Motor neuron (in vitro differentiated cells): ENCODE data around the gene TEAD4. TPM values are rescaled to one million over a fixed set of nuclear protein-coding genes. Genes with fewer than 3 reads are reported as not detected.

Source experiments
- ATAC-seq, 8 experiments: fragments of 200-7000 bp; cut with Tn5 transposase; replicated peaks in 6 of 8; 2 replicates each; pipeline ENCODE4 v1.8.0; 2021; ENCODE audit warnings: mild to moderate bottlenecking in 8 of 8, moderate library complexity in 8 of 8
- H3K27ac ChIP-seq, 2 donors: fragments of 250-450 bp; sonication (Bioruptor Pico); 2 replicates each; pipeline ENCODE4 v1.9.0; 2021; ENCODE audit warnings: antibody characterized with exemption in 2 of 2, mild to moderate bottlenecking in 2 of 2, moderate library complexity in 1 of 2
- H3K4me1 ChIP-seq, 2 donors: fragments of 250-450 bp; sonication (Bioruptor Pico); replicated peaks in 1 of 2; 2 replicates each; pipeline ENCODE4 v1.6.1; 2021; ENCODE audit warnings: antibody characterized with exemption in 2 of 2, mild to moderate bottlenecking in 2 of 2, moderate library complexity in 1 of 2
- H3K4me3 ChIP-seq, 5 donors: fragments of 250-450 bp; sonication (Bioruptor Pico); 2 replicates each; pipeline ENCODE4 v1.9.0; 2021; ENCODE audit warnings: antibody characterized with exemption in 5 of 5, mild to moderate bottlenecking in 5 of 5, moderate library complexity in 4 of 5
- WGBS, 10 experiments: fragments of 450-650 bp; shearing (Covaris generic); methylation state at CpG; one replicate each; pipeline ENCODE4 v1.0.0; 2022; 5-methylcytosine and 5-hydroxymethylcytosine counted together
- in situ Hi-C, 9 experiments: fragments of 400-800 bp; cut with MboI; loops; one replicate each; pipeline ENCODE4 v1.15.0; 2021; ENCODE audit warnings: low sequenced_read_pairs in 9 of 9, low pct_unique_long_range_greater_than_20kb in 2 of 9; ENCODE audit not compliant: unreplicated experiment in 9 of 9
- total RNA-seq, 8 experiments: library from RNA; unstranded; fragments of 300-600 nt; gene quantifications; 2 replicates each; pipeline versions ENCODE4 v1.2.3 to v1.2.4, GENCODE V29; 2022

TEAD4 gene
- total RNA-seq, 8 experiments from 2014 or later = 0.98 to 21.0 (median 9.1) TPM

GRCh38 chr12:2941524-2941923 lies 17.7 kb upstream of the TEAD4 start:
- no peak overlapping the region for H3K4me3 ChIP-seq
- in situ Hi-C loops = no loop called here
- no peak overlapping the region for H3K27ac ChIP-seq
- WGBS, 10 experiments = 83 to 100% (median 92%) methylated on average over 1 to 7 of the region's 8 CpGs; no CpG with 5 or more reads in 1 of the 10 experiments
- H3K4me1 ChIP-seq = peaks cover 0 to 6% of the 10 kb centered on the region in 2 donors
- no peak for ATAC-seq

- Histone ChIP-seq H3K4me1 (peaks cover 0 to 6% of the 10 kb centered on the region in 2 donors), H3K4me3 (no peak overlapping the region), H3K27ac (no peak overlapping the region)
- in situ Hi-C loops = no loop called here
- peak; percentile 32 to 78 (median 54) for ATAC-seq
- WGBS, 10 experiments = 36 to 84% (median 45%) methylated on average over 1 to 8 of the region's 24 CpGs; no CpG with 5 or more reads in 4 of the 10 experiments
Measured at GRCh38 chr12:2944401-2945047, 14.7 kb upstream of the TEAD4 start.

- WGBS, 10 experiments = 10 to 89% (median 47%) methylated on average over 1 to 4 of the region's 4 CpGs
- Histone ChIP-seq H3K4me3 (no peak overlapping the region), H3K4me1 (peaks cover 0 to 4% of the 10 kb centered on the region in 2 donors), H3K27ac (no peak overlapping the region)
- peak in 3 of 8 experiments; percentile 68 to 90 (median 84) for ATAC-seq
- in situ Hi-C loops = no loop called here
Measured at GRCh38 chr12:2949411-2949810, 9.8 kb upstream of the TEAD4 start.

GRCh38 chr12:2955888-2956287 lies 3.3 kb upstream of the TEAD4 start:
- Histone ChIP-seq H3K27ac (no peak overlapping the region), H3K4me3 (no peak overlapping the region), H3K4me1 (peaks cover 3 to 7% of the 10 kb centered on the region in 2 donors)
- no peak for ATAC-seq
- WGBS, 10 experiments = 80 to 100% (median 93%) methylated on average over 1 of the region's 1 CpG; no CpG with 5 or more reads in 6 of the 10 experiments
- in situ Hi-C loops = loop anchor here in 1 of 9 experiments (5.0 kb wide), 1 partner anchor 76 kb away; no protein-coding TSS in a partner anchor

GRCh38 chr12:2957816-2958431 lies 1.3 kb upstream of the TEAD4 start:
- in situ Hi-C loops = loop anchor here in 1 of 9 experiments (5.0 kb wide), 1 partner anchor 74 kb away; no protein-coding TSS in a partner anchor
- H3K27ac ChIP-seq = no peak overlapping the region
- H3K4me3 ChIP-seq = peak overlapping the region in 4 of 5 donors; percentile 48 to 51 (median 49)
- peaks cover 3 to 7% of the 10 kb centered on the region in 2 donors for H3K4me1 ChIP-seq
- no peak for ATAC-seq
- 40 to 100% (median 82%) methylated on average over 1 to 11 of the region's 11 CpGs for WGBS, 10 experiments

- peak overlapping the region; percentile 48 to 56 (median 50) for H3K4me3 ChIP-seq
- ATAC-seq = peak; percentile 53 to 65 (median 62)
- 0 to 10% (median 4%) methylated on average over 2 to 10 of the region's 48 CpGs; no CpG with 5 or more reads in 5 of the 10 experiments for WGBS, 10 experiments
- H3K27ac ChIP-seq = no peak overlapping the region
- in situ Hi-C loops = loop anchor here in 1 of 9 experiments (5.0 kb wide), 1 partner anchor 74 kb away; no protein-coding TSS in a partner anchor
- peaks cover 3 to 7% of the 10 kb centered on the region in 2 donors for H3K4me1 ChIP-seq
Measured at GRCh38 chr12:2958432-2959191, 585 bp upstream of the TEAD4 start.

GRCh38 chr12:2959505-2960389 lies 550 bp downstream of the TEAD4 start:
- WGBS, 10 experiments = 0 to 33% (median 0%) methylated on average over 1 to 15 of the region's 104 CpGs; no CpG with 5 or more reads in 6 of the 10 experiments
- in situ Hi-C loops = loop anchor here in 1 of 9 experiments (5.0 kb wide), 1 partner anchor 73 kb away; no protein-coding TSS in a partner anchor

GRCh38 chr12:2960390-2960956 lies 1.3 kb downstream of the TEAD4 start:
- peaks cover 3 to 7% of the 10 kb centered on the region in 2 donors for H3K4me1 ChIP-seq
- 0 to 33% (median 8%) methylated on average over 1 to 10 of the region's 18 CpGs; no CpG with 5 or more reads in 3 of the 10 experiments for WGBS, 10 experiments
- in situ Hi-C loops = no loop called here

More at GRCh38 chr12:2959505-2960389, 550 bp downstream of the TEAD4 start:
- H3K4me1 ChIP-seq = peaks cover 3 to 7% of the 10 kb centered on the region in 2 donors
- H3K4me3 ChIP-seq = peak overlapping the region; percentile 48 to 56 (median 50)
- ATAC-seq = peak; percentile 50 to 68 (median 64)
- H3K27ac ChIP-seq = no peak overlapping the region

GRCh38 chr12:2960996-2961616 lies 1.9 kb downstream of the TEAD4 start:
- Histone ChIP-seq H3K4me3 (peak overlapping the region in 1 of 5 donors; percentile 48), H3K4me1 (peaks cover 3 to 7% of the 10 kb centered on the region in 2 donors), H3K27ac (no peak overlapping the region)
- WGBS, 10 experiments = 0 to 63% (median 40%) methylated on average over 1 to 6 of the region's 10 CpGs; no CpG with 5 or more reads in 1 of the 10 experiments
- ATAC-seq = no peak
- in situ Hi-C loops = no loop called here

More at GRCh38 chr12:2960390-2960956, 1.3 kb downstream of the TEAD4 start:
- H3K4me3 ChIP-seq = peak overlapping the region in 3 of 5 donors; percentile 48 to 51 (median 50)
- no peak overlapping the region for H3K27ac ChIP-seq
- no peak for ATAC-seq

- H3K4me3 ChIP-seq = no peak overlapping the region
- in situ Hi-C loops = no loop called here
- 83 to 100% (median 96%) methylated on average over 1 to 4 of the region's 5 CpGs; no CpG with 5 or more reads in 5 of the 10 experiments for WGBS, 10 experiments
- H3K4me1 ChIP-seq = peaks cover 3 to 7% of the 10 kb centered on the region in 2 donors
- no peak overlapping the region for H3K27ac ChIP-seq
- no peak for ATAC-seq
Measured at GRCh38 chr12:2961705-2962104, 2.5 kb downstream of the TEAD4 start.

- Histone ChIP-seq H3K4me3 (no peak overlapping the region), H3K4me1 (peaks cover 0 to under 1% of the 10 kb centered on the region in 2 donors), H3K27ac (no peak overlapping the region)
- no peak for ATAC-seq
- in situ Hi-C loops = no loop called here
- WGBS, 10 experiments = 29 to 75% (median 58%) methylated on average over 1 to 3 of the region's 9 CpGs; no CpG with 5 or more reads in 4 of the 10 experiments
Measured at GRCh38 chr12:2963154-2963759, 4.1 kb downstream of the TEAD4 start.
